SK-N-SH treated with all-trans-retinoic acid at 6 μM for 48 hours (cell line): Measurements from ENCODE around the gene PPP2R5B.
"Not testable (repeated sequence)": the region's sequence is repeated elsewhere in the genome, so short reads cannot be mapped to it uniquely, and the experiment has no call there.

ENCODE experiments used
- ATAC-seq: fragments of 200-7000 bp; cut with Tn5 transposase; 3 replicates; pipeline ENCODE4 v1.9.1; 2020; ENCODE audit warnings: mild to moderate bottlenecking, moderate library complexity
- ARNTL ChIP-seq: fragments of 450-650 bp; formaldehyde crosslinking; IDR thresholded peaks from 2 replicates; pipeline ENCODE4 v1.5.0; 2020; ENCODE audit warnings: low read depth, mild to moderate bottlenecking, moderate library complexity, borderline replicate concordance
- BACH2 ChIP-seq: fragments of 250-450 bp; sonication (Bioruptor Pico); IDR thresholded peaks from 2 replicates; pipeline ENCODE4 v1.9.0; 2021; ENCODE audit warnings: mild to moderate bottlenecking, borderline replicate concordance
- CREB5 ChIP-seq: fragments of 250-450 bp; sonication (Bioruptor Pico); IDR thresholded peaks from 2 replicates; pipeline ENCODE4 v1.5.1; 2020; ENCODE audit warnings: low read depth, mild to moderate bottlenecking, moderate library complexity
- CSDC2 ChIP-seq: fragments of 250-450 bp; sonication (Bioruptor Pico); IDR thresholded peaks from 2 replicates; pipeline ENCODE4 v1.5.0; 2020; ENCODE audit warnings: mild to moderate bottlenecking, moderate library complexity
- ESRRG ChIP-seq: fragments of 250-450 bp; sonication (Bioruptor Pico); IDR thresholded peaks from 2 replicates; pipeline ENCODE4 v1.6.1; 2021; ENCODE audit warnings: mild to moderate bottlenecking
- ISL1 ChIP-seq: fragments of 250-450 bp; sonication (Bioruptor Pico); IDR thresholded peaks from 2 replicates; pipeline ENCODE4 v2.1.2; 2022; ENCODE audit warnings: mild to moderate bottlenecking, moderate library complexity
- OSR1 ChIP-seq: fragments of 250-450 bp; sonication (Bioruptor Pico); IDR thresholded peaks from 2 replicates; pipeline ENCODE4 v1.8.0; 2022; ENCODE audit warnings: moderate library complexity, mild to moderate bottlenecking, inconsistent platforms
- PATZ1 ChIP-seq: fragments of 250-450 bp; sonication (Bioruptor Pico); IDR thresholded peaks from 2 replicates; pipeline ENCODE4 v1.8.0; 2020; ENCODE audit warnings: mild to moderate bottlenecking, moderate library complexity, borderline replicate concordance
- PPARA ChIP-seq: fragments of 250-450 bp; sonication (Bioruptor Pico); IDR thresholded peaks from 2 replicates; pipeline ENCODE4 v1.5.0; 2020; ENCODE audit warnings: mild to moderate bottlenecking, borderline replicate concordance
- RARB ChIP-seq: fragments of 250-450 bp; sonication (Bioruptor Pico); IDR thresholded peaks from 2 replicates; pipeline ENCODE4 v1.8.0; 2021; ENCODE audit warnings: mild to moderate bottlenecking, moderate library complexity
- SNAI2 ChIP-seq: fragments of 250-450 bp; sonication (Bioruptor Pico); IDR thresholded peaks from 2 replicates; pipeline ENCODE4 v1.5.0; 2020; ENCODE audit warnings: mild to moderate bottlenecking, moderate library complexity
- TCF4 ChIP-seq: fragments of 250-450 bp; sonication (Bioruptor Pico); IDR thresholded peaks from 2 replicates; pipeline ENCODE4 v1.8.0; 2021; ENCODE audit warnings: mild to moderate bottlenecking, moderate library complexity, borderline replicate concordance
- TOX ChIP-seq: fragments of 250-450 bp; sonication (Bioruptor Pico); IDR thresholded peaks from 2 replicates; pipeline ENCODE4 v1.8.0; 2021; ENCODE audit warnings: mild to moderate bottlenecking, moderate library complexity, borderline replicate concordance
- ZC3H10 ChIP-seq: fragments of 250-450 bp; sonication (Bioruptor Pico); IDR thresholded peaks from 2 replicates; pipeline ENCODE4 v1.5.1; 2021; ENCODE audit warnings: mild to moderate bottlenecking, moderate library complexity
- ZFP3 ChIP-seq: fragments of 250-450 bp; sonication (Bioruptor Pico); IDR thresholded peaks from 2 replicates; pipeline ENCODE4 v1.5.0; 2020; ENCODE audit warnings: mild to moderate bottlenecking, moderate library complexity
- ZFP30 ChIP-seq: fragments of 450-650 bp; formaldehyde crosslinking; IDR thresholded peaks from 2 replicates; pipeline ENCODE4 v1.5.0; 2022; ENCODE audit warnings: mild to moderate bottlenecking, moderate library complexity
- ZNF565 ChIP-seq: fragments of 450-650 bp; formaldehyde crosslinking; conservative IDR thresholded peaks from 2 replicates; pipeline ENCODE4 v1.5.0; 2020; ENCODE audit warnings: low read depth, mild to moderate bottlenecking, moderate library complexity
- ZNF8 ChIP-seq: fragments of 450-650 bp; formaldehyde crosslinking; IDR thresholded peaks from 2 replicates; pipeline ENCODE4 v1.5.0; 2020; ENCODE audit warnings: mild to moderate bottlenecking, moderate library complexity
- TF ChIP-seq, protein P1 (sequence below): fragments of 250-450 bp; sonication (Bioruptor Pico); IDR thresholded peaks from 2 replicates; pipeline ENCODE4 v1.8.0; 2021; ENCODE audit warnings: low read depth, mild to moderate bottlenecking, moderate library complexity, borderline replicate concordance
- TF ChIP-seq, protein P2 (sequence below): fragments of 250-450 bp; sonication (Bioruptor Pico); IDR thresholded peaks from 2 replicates; pipeline ENCODE4 v1.5.1; 2021; ENCODE audit warnings: mild to moderate bottlenecking, moderate library complexity

Gene PPP2R5B

GRCh38 chr11:64971421-64972233, 47.1 kb downstream of the PPP2R5B start, which contains the start of gene MAJIN:
TSS of gene MAJIN (minus strand) at chr11:64972108. CDS start at chr11:64959405, 12,703 bp downstream.
- ATAC-seq = no peak
- no peak for TF ChIP-seq OSR1 (CRISPR knock-in tag)
- no peak for TF ChIP-seq CSDC2 (CRISPR knock-in tag)
- no peak for TF ChIP-seq TOX (CRISPR knock-in tag)
- TF ChIP-seq ZC3H10 (CRISPR knock-in tag) = no peak
- no peak for TF ChIP-seq RARB (CRISPR knock-in tag)
- no peak for TF ChIP-seq ARNTL (CRISPR knock-in tag)
- TF ChIP-seq ZNF8 (CRISPR knock-in tag) = no peak
- TF ChIP-seq, protein P1, sequence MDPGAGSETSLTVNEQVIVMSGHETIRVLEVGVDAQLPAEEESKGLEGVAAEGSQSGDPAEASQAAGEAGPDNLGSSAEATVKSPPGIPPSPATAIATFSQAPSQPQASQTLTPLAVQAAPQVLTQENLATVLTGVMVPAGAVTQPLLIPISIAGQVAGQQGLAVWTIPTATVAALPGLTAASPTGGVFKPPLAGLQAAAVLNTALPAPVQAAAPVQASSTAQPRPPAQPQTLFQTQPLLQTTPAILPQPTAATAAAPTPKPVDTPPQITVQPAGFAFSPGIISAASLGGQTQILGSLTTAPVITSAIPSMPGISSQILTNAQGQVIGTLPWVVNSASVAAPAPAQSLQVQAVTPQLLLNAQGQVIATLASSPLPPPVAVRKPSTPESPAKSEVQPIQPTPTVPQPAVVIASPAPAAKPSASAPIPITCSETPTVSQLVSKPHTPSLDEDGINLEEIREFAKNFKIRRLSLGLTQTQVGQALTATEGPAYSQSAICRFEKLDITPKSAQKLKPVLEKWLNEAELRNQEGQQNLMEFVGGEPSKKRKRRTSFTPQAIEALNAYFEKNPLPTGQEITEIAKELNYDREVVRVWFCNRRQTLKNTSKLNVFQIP (CRISPR knock-in tag) = no peak
- TF ChIP-seq CREB5 (CRISPR knock-in tag) = no peak
- no peak for TF ChIP-seq ISL1 (CRISPR knock-in tag)
- no peak for TF ChIP-seq ZFP30 (CRISPR knock-in tag)
- no peak for TF ChIP-seq BACH2 (CRISPR knock-in tag)
- TF ChIP-seq, protein P2, sequence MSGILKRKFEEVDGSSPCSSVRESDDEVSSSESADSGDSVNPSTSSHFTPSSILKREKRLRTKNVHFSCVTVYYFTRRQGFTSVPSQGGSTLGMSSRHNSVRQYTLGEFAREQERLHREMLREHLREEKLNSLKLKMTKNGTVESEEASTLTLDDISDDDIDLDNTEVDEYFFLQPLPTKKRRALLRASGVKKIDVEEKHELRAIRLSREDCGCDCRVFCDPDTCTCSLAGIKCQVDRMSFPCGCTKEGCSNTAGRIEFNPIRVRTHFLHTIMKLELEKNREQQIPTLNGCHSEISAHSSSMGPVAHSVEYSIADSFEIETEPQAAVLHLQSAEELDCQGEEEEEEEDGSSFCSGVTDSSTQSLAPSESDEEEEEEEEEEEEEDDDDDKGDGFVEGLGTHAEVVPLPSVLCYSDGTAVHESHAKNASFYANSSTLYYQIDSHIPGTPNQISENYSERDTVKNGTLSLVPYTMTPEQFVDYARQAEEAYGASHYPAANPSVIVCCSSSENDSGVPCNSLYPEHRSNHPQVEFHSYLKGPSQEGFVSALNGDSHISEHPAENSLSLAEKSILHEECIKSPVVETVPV (CRISPR knock-in tag) = no peak
- TF ChIP-seq ZNF565 = no peak
- TF ChIP-seq PPARA = no peak
- no peak for TF ChIP-seq ESRRG (CRISPR knock-in tag)

DNA sequence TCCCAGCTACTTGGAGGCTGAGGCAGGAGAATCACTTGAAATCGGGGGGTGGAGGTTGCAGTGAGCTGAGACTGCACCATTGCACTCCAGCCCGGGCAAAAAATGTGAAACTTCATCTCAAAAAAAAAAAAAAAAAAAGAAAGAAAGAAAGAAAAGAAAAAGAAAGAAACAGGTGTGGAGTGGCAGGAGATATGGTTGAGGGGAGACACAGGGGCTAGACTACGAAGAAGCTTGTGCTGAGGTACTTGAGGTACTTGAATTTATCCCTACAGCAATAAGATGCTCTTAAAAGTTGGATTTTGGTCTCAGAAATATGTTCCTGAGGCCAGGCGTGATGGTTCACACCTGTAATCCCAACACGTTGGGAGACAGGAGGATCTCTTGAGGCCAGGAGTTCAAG, 49.6 kb downstream of the PPP2R5B start:
- no peak for ATAC-seq
- TF ChIP-seq PATZ1 (CRISPR knock-in tag) (no peak), BACH2 (CRISPR knock-in tag) (no peak), ARNTL (CRISPR knock-in tag) (no peak), ESRRG (CRISPR knock-in tag) (no peak), TCF4 (CRISPR knock-in tag) (no peak), ZNF565 (no peak), PPARA (no peak), ZNF8 (CRISPR knock-in tag) (no peak), ZFP3 (no peak)
- TF ChIP-seq, protein P1 (CRISPR knock-in tag) = no peak
- TF ChIP-seq, all 23 proteins: peak for 0

GRCh38 chr11:64976651-64977050, 52.2 kb downstream of the PPP2R5B start:
- no peak for TF ChIP-seq PPARA
- TF ChIP-seq PATZ1 (CRISPR knock-in tag) = no peak
- TF ChIP-seq BACH2 (CRISPR knock-in tag) = no peak
- no peak for TF ChIP-seq OSR1 (CRISPR knock-in tag)
- TF ChIP-seq ARNTL (CRISPR knock-in tag) = no peak
- TF ChIP-seq RARB (CRISPR knock-in tag) = no peak
- no peak for TF ChIP-seq SNAI2 (CRISPR knock-in tag)
- TF ChIP-seq CREB5 (CRISPR knock-in tag) = no peak

GRCh38 chr11:64983339-64983738, 58.9 kb downstream of the PPP2R5B start:
- ATAC-seq = not testable (repeated sequence)

More at GRCh38 chr11:64976651-64977050, 52.2 kb downstream of the PPP2R5B start:
- no peak for ATAC-seq
